ENCODE data around the gene DCUN1D2. TPM values are rescaled to one million over a fixed set of nuclear protein-coding genes. Genes with fewer than 3 reads are reported as not detected.

The DCUN1D2 gene
- total RNA-seq, 2 donors from 2014 or later: 12.2 to 14.5 TPM

DNA sequence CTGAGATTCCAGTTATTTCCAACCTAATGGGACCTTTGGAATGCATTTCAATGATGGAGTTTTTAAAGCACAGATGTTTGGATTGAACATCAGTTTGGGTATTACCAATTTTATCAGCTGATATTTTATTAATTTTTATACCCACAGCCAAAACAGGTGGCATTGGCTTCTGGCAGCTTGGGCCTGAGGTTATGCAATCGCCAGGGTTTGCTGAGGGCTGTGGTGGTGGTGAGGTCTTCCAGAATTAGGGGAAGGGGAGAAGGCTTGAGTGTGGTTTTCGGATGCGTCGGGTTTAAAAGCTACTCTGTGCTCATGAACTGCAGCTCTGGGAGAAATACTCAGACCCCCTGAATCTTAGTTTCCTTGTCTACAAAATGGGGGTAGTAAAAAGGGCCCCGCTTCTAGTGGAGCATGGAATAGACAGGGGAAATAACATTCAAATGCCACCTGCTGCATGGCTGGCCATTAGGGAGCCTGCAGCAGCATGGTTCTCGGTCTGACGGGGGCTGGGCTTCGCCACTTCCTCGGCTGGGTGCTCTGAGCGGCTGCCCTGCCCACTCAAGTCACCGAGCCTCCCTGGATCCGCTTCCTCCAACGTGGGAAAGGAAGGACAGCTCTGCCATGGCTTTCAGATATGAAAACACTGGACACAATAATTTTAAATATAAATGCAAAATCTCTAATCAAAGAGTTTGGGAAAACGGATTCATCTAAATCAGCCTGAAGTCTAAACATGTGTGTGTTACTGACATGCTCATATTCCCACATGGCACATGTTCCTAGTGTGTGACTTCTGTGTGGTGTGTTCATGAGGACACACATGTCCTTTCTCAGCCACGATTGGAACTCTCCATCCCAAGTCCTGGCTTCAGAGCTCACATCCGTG is 72.4 kb downstream of the DCUN1D2 start:
- no peak for ATAC-seq
- H3K9me3 ChIP-seq: no peaks in the 10 kb centered on the region
- intact Hi-C loops (cut with DNase I): no loop called here
- H3K27me3 ChIP-seq: no peaks in the 10 kb centered on the region
- H3K27ac ChIP-seq: no peak overlapping the region
- WGBS, 2 donors: 68 to 79% methylated on average over 16 of the region's 16 CpGs
- H3K4me1 ChIP-seq: no peaks in the 10 kb centered on the region
- no peaks in the 10 kb centered on the region for H3K36me3 ChIP-seq (replicated peaks in 1 of 2; ENCODE audit: insufficient read depth in 1 of 2, low read depth in 2 of 2)
- DNase-seq: no peak
- no peak for TF ChIP-seq POLR2A (IDR thresholded peaks at IDR 0.05)
- TF ChIP-seq, protein P1, sequence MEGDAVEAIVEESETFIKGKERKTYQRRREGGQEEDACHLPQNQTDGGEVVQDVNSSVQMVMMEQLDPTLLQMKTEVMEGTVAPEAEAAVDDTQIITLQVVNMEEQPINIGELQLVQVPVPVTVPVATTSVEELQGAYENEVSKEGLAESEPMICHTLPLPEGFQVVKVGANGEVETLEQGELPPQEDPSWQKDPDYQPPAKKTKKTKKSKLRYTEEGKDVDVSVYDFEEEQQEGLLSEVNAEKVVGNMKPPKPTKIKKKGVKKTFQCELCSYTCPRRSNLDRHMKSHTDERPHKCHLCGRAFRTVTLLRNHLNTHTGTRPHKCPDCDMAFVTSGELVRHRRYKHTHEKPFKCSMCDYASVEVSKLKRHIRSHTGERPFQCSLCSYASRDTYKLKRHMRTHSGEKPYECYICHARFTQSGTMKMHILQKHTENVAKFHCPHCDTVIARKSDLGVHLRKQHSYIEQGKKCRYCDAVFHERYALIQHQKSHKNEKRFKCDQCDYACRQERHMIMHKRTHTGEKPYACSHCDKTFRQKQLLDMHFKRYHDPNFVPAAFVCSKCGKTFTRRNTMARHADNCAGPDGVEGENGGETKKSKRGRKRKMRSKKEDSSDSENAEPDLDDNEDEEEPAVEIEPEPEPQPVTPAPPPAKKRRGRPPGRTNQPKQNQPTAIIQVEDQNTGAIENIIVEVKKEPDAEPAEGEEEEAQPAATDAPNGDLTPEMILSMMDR (IDR thresholded peaks at IDR 0.05): no peak
- no peak overlapping the region for H3K4me3 ChIP-seq

DNA sequence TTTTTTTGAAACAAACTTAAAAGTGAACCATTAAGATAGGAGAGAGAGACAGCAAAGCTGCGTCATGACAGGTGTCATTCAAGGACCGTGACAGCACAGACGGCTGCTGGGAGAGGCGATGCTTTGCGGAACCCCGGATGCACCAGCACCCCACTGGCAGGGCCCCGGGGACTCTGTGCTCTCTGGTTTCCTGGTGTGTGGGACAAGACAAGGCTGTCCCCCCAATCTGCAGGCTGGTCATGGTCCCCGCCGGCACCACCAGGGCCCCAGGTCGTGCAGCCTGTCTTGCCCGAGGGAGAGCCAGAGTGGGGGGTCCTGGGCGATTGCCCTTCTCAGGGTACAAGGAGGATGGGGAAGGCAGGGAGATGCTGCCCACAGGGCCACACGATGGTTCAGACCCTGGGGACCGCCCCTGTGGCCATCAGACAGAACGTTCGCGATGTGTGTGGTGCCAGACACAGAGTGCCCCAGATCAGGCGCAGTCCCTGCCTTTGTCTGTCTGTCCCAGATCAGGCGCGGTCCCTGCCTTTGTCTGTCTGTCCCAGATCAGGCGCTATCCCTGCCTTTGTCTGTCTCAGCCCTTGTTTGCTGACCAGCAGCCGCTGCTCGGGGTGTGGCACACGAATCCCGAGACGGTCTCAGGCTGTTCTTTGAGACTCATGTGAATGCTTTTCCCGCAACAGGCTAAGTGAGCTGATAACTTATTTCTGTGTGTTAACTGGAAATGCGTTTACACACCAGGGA is 73.3 kb downstream of the DCUN1D2 start:
- H3K4me1 ChIP-seq: no peaks in the 10 kb centered on the region
- WGBS, 2 donors: 62 to 77% methylated on average over 7 to 28 of the region's 28 CpGs
- intact Hi-C loops (cut with DNase I): no loop called here
- H3K9me3 ChIP-seq: no peaks in the 10 kb centered on the region
- ATAC-seq: no peak
- no peaks in the 10 kb centered on the region for H3K27me3 ChIP-seq
- no peak for DNase-seq
- H3K4me3 ChIP-seq: no peak overlapping the region
- TF ChIP-seq, protein P1 (IDR thresholded peaks at IDR 0.05): no peak
- TF ChIP-seq POLR2A (IDR thresholded peaks at IDR 0.05): no peak
- no peak overlapping the region for H3K27ac ChIP-seq
- no peaks in the 10 kb centered on the region for H3K36me3 ChIP-seq (replicated peaks in 1 of 2; ENCODE audit: insufficient read depth in 1 of 2, low read depth in 2 of 2)

DNA sequence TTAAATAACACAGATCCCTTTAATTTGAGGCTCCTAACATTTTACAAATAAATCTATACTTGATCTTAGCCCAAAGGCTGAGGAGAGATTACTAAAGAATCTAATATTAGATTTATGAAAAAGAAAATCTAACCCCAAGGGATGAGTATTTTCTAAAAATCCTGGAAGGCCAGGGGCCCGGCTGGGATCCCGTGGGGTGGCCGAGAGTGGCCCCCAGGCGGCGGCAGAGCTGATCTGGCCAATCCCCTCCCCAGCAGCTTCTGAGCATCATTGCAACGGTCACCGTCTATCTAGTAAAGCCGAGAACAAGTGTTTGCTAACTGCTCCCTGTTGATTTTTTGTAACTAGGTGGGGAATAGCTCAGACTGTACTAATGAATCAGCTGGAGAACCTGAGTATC is 74.7 kb downstream of the DCUN1D2 start:
- DNase-seq (no peak), ATAC-seq (no peak)
- intact Hi-C loops (cut with DNase I): no loop called here
- Histone ChIP-seq H3K4me3 (no peak overlapping the region), H3K4me1 (no peaks in the 10 kb centered on the region), H3K36me3 (replicated peaks in 1 of 2; ENCODE audit: insufficient read depth in 1 of 2, low read depth in 2 of 2) (no peaks in the 10 kb centered on the region), H3K9me3 (no peaks in the 10 kb centered on the region), H3K27ac (no peak overlapping the region), H3K27me3 (no peaks in the 10 kb centered on the region)
- no peak for TF ChIP-seq POLR2A (IDR thresholded peaks at IDR 0.05)
- WGBS, 2 donors: 67 to 72% methylated on average over 8 of the region's 8 CpGs

DNA sequence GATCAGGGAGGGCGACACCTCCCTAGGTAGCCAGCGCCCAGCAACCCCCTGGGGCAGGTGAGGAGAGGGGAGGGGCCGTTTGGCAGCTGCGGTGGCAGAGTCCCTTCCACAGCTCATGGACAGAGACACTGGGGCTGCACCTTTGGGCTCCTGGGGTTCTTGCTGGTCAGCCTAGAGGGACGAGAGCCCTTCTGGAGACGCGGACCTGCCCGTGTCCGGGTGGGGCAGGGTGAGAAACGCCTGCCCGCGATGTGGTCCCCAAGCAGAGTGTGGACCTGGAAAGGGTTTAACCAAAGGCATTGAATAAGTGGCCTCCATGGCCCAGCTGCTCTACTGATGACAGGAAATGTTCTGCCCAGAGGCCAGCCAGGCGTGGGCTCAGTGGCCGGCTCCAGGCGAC is 75.5 kb downstream of the DCUN1D2 start:
- no peak for ATAC-seq
- no peaks in the 10 kb centered on the region for H3K4me1 ChIP-seq
- no peak for DNase-seq
- intact Hi-C loops (cut with DNase I): no loop called here
- TF ChIP-seq POLR2A (IDR thresholded peaks at IDR 0.05): no peak
- TF ChIP-seq, protein P1 (IDR thresholded peaks at IDR 0.05): no peak
- no peaks in the 10 kb centered on the region for H3K9me3 ChIP-seq
- no peak overlapping the region for H3K27ac ChIP-seq
- H3K4me3 ChIP-seq: no peak overlapping the region
- no peaks in the 10 kb centered on the region for H3K27me3 ChIP-seq
- no peaks in the 10 kb centered on the region for H3K36me3 ChIP-seq (replicated peaks in 1 of 2; ENCODE audit: insufficient read depth in 1 of 2, low read depth in 2 of 2)
- WGBS, 2 donors: 85 to 86% methylated on average over 13 to 15 of the region's 15 CpGs

DNA sequence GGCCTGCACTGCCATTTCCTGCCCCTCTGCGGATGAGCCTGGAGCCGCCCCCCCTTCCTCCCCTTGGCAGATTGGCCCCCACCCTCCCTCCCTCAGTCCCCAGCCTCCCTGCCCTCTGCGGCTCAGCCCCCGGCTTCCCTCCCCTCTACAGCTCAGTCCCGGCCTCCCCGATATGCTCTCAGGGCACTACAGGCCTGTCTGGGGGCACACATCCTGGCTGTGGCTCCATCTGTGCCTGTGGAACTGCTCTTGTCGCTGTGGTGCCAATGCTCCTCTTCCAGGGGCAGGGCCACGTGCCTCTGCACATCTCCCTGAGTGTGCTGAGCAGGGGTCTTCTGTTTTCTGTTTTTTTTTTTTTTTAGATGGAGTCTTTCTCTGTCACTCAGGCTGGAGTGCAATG is 76.2 kb downstream of the DCUN1D2 start:
- H3K27ac ChIP-seq: no peak overlapping the region
- no peak overlapping the region for H3K4me3 ChIP-seq
- WGBS, 2 donors: 78 to 81% methylated on average over 2 to 6 of the region's 8 CpGs
- ATAC-seq (no peak), DNase-seq (no peak)
- H3K36me3 ChIP-seq (replicated peaks in 1 of 2; ENCODE audit: insufficient read depth in 1 of 2, low read depth in 2 of 2): no peaks in the 10 kb centered on the region
- H3K27me3 ChIP-seq: no peaks in the 10 kb centered on the region
- no peak for TF ChIP-seq POLR2A (IDR thresholded peaks at IDR 0.05)
- TF ChIP-seq, protein P1 (IDR thresholded peaks at IDR 0.05): no peak
- no peaks in the 10 kb centered on the region for H3K9me3 ChIP-seq
- intact Hi-C loops (cut with DNase I): no loop called here
- H3K4me1 ChIP-seq: no peaks in the 10 kb centered on the region
